ENCODE results near the gene SLX9.
A peak's percentile ranks its signal among the peaks of the same experiment; 100 is the strongest.

SLX9 gene

GRCh38 chr21:44989537-44989886 lies 49.7 kb downstream of the SLX9 start:
- peak; percentile 41 for DNase-seq (ENCODE audit: low read depth)
- no peak overlapping the region for H3K4me3 ChIP-seq (replicated peaks; ENCODE audit: low read depth, low read length)
- no peak for TF ChIP-seq CTCF (IDR thresholded peaks at IDR 0.05; ENCODE audit: low read length, missing control alignments)

GRCh38 chr21:44989943-44990780 lies 50.3 kb downstream of the SLX9 start:
- H3K4me3 ChIP-seq (replicated peaks; ENCODE audit: low read depth, low read length) = no peak overlapping the region
- TF ChIP-seq CTCF (IDR thresholded peaks at IDR 0.05; ENCODE audit: low read length, missing control alignments) = no peak
- no peak for DNase-seq (ENCODE audit: low read depth)

GRCh38 chr21:44990921-44991320 lies 51.1 kb downstream of the SLX9 start:
- no peak for DNase-seq (ENCODE audit: low read depth)
- H3K4me3 ChIP-seq (replicated peaks; ENCODE audit: low read depth, low read length) = no peak overlapping the region
- no peak for TF ChIP-seq CTCF (IDR thresholded peaks at IDR 0.05; ENCODE audit: low read length, missing control alignments)

- TF ChIP-seq CTCF (IDR thresholded peaks at IDR 0.05; ENCODE audit: low read length, missing control alignments) = no peak
- H3K4me3 ChIP-seq (replicated peaks; ENCODE audit: low read depth, low read length) = no peak overlapping the region
- no peak for DNase-seq (ENCODE audit: low read depth)
Observed at GRCh38 chr21:44991538-44992483, 52.0 kb downstream of the SLX9 start.

- no peak for TF ChIP-seq CTCF (IDR thresholded peaks at IDR 0.05; ENCODE audit: low read length, missing control alignments)
- DNase-seq (ENCODE audit: low read depth) = no peak
- no peak overlapping the region for H3K4me3 ChIP-seq (replicated peaks; ENCODE audit: low read depth, low read length)
Observed at GRCh38 chr21:44992608-44993031, 52.8 kb downstream of the SLX9 start.

- no peak overlapping the region for H3K4me3 ChIP-seq (replicated peaks; ENCODE audit: low read depth, low read length)
- no peak for DNase-seq (ENCODE audit: low read depth)
- TF ChIP-seq CTCF (IDR thresholded peaks at IDR 0.05; ENCODE audit: low read length, missing control alignments) = no peak
Observed at GRCh38 chr21:44993321-44994046, 53.7 kb downstream of the SLX9 start.

All from fibroblast of pulmonary artery (primary cell).